Measurements from ENCODE around the gene SLC5A2. TPM values are rescaled to one million over a fixed set of nuclear protein-coding genes. Genes with fewer than 3 reads are reported as not detected.
"Not testable (repeated sequence)": the region's sequence is repeated elsewhere in the genome, so short reads cannot be mapped to it uniquely, and the experiment has no call there.

SLC5A2 gene
- total RNA-seq, 1 donor from 2014 or later = not detected

DNA sequence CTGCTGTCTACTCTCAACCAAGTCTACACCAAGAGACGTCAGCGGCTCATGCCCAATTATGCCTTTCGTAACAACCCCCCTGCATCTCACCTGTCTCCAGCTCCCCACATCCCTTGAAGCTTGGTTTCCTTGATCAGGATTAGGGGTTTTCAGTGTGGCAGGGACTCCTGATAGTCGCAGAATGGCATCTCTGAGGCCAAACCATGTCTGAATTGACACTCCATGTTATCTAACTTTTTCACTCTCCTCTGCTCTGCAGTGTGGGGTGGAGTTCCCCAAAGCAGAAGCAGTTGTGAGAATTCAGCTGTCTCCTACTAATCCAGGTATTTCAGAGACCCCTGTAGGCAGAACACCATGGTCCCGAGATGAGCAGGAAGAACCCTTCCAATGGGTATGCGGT is 39.1 kb downstream of the SLC5A2 start:
- intact Hi-C loops (cut with micrococcal nuclease) = no loop called here
- H3K4me1 Mint-ChIP-seq (ENCODE audit: low read depth) = peaks cover 3% of the 10 kb centered on the region
- H3K9me3 Mint-ChIP-seq = peaks cover 9% of the 10 kb centered on the region
- no peak for DNase-seq (ENCODE audit: low spot score)
- H3K4me3 Mint-ChIP-seq (ENCODE audit: low read depth) = no peak overlapping the region
- no peaks in the 10 kb centered on the region for H3K36me3 Mint-ChIP-seq (ENCODE audit: low read depth)
- no peak overlapping the region for H3K27ac Mint-ChIP-seq
- H3K27me3 Mint-ChIP-seq (ENCODE audit: low read depth) = peaks cover 3% of the 10 kb centered on the region

DNA sequence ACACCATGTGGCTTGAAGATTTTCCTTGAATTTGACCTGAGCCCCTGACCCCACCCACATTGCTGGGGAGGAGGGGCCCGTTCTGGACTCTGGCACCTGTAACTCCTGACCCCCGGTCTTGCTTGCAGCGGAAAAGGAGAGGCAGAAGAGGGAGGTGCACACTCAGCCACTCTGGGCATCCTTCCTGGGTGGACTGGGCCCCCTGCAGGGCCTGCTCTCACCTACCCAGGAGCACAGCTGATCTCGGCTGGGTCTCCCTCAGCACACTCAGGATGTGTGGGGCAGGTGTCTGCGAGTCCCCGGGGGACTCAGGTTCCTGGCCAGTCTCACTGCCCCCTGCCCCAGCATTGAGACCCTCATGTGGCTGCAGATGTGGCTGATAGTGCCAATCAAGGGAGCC is 40.8 kb downstream of the SLC5A2 start:
- H3K4me3 Mint-ChIP-seq (ENCODE audit: low read depth); H3K9me3 Mint-ChIP-seq; H3K4me1 Mint-ChIP-seq (ENCODE audit: low read depth); H3K27ac Mint-ChIP-seq; intact Hi-C loops (cut with micrococcal nuclease); H3K36me3 Mint-ChIP-seq (ENCODE audit: low read depth); DNase-seq (ENCODE audit: low spot score): not testable (repeated sequence)
- H3K27me3 Mint-ChIP-seq (ENCODE audit: low read depth) = peaks cover 10% of the 10 kb centered on the region

DNA sequence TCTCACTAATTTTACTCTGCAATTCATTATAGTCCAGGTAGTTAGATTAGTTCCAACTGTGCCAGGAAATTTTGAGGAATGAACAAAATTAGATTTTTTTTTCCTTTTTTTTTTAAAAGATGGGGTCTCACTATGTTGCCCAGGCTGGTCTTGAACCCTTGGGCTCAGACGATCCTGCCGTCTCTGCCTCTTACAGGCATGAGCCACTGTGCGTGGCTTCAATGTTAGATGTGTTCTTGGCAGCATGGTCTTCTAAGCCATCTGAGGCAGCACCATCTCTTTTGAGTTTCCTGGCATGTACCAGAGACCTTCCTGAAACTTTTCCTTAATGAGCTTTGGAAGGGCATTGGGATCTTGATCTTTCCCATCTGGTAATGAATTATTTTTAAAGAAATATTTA is 42.2 kb downstream of the SLC5A2 start:
- Mint-ChIP-seq H3K4me3 (ENCODE audit: low read depth) (no peak overlapping the region), H3K27ac (no peak overlapping the region), H3K4me1 (ENCODE audit: low read depth) (peaks cover 7% of the 10 kb centered on the region), H3K36me3 (ENCODE audit: low read depth) (no peaks in the 10 kb centered on the region), H3K27me3 (ENCODE audit: low read depth) (peaks cover 21% of the 10 kb centered on the region), H3K9me3 (no peaks in the 10 kb centered on the region)
- intact Hi-C loops (cut with micrococcal nuclease) = no loop called here
- DNase-seq (ENCODE audit: low spot score) = no peak

DNA sequence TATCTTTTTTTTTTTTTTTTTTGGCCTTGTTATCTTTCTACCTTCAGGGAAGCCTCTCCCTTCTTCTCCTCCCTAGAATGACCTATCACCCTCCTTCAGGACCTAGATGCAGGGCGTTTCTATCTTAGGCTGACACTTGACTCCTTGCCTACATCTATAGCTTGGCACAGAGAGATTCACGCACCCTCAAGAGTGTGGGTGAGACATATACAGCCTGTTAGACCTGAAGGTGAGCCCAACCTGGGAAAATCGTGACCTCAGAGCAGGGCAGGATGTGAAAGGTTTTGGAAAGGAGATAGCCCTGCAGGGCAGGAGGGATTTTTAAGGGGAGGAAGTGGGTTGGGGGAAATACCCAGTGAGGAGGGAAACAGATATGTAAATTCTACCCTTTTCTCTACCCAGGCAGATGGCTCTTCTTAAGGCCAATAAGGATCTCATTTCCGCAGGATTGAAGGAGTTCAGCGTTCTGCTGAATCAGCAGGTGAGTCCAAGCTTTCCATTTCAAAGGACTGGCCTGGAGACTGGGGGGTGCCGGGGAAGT is 44.9 kb downstream of the SLC5A2 start, which contains the start of gene AHSP:
Gene AHSP (plus strand): TSS at position 167 of the 541 bp plus-strand sequence. CDS start 240 bp downstream, at position 407.
- no peak for DNase-seq (ENCODE audit: low spot score)
- no peak within 1 kb of the TSS for H3K27ac Mint-ChIP-seq
- peaks cover 7% of the 10 kb centered on the region for H3K4me1 Mint-ChIP-seq (ENCODE audit: low read depth)
- H3K36me3 Mint-ChIP-seq (ENCODE audit: low read depth) = no peaks in the 10 kb centered on the region
- H3K9me3 Mint-ChIP-seq = no peaks in the 10 kb centered on the region
- intact Hi-C loops (cut with micrococcal nuclease) = no loop called here
- no peak within 1 kb of the TSS for H3K4me3 Mint-ChIP-seq (ENCODE audit: low read depth)
- H3K27me3 Mint-ChIP-seq (ENCODE audit: low read depth) = peaks cover 21% of the 10 kb centered on the region

DNA sequence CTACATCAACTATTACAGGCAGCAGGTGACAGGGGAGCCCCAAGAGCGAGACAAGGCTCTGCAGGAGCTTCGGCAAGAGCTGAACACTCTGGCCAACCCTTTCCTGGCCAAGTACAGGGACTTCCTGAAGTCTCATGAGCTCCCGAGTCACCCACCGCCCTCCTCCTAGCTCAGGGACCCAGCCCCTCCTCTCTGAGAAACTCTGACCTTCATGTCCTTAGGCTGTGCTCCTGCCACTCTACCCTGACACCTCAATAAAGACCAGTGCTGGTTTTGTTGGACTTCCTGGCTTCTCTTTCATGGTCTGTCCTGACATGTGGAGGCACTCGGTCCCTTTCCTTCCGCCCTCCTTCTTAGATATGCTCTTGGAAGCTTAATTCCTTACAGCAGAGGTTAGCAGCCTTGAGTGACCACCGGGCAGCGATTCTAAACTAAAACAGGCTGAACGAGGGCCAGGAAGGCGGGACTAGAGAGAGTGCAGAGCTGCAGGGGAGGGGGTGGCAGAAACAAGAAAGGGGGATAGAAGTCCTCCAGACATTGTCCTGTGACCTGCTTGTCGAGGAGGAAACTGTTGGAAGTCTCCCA is 45.7 kb downstream of the SLC5A2 start:
- intact Hi-C loops (cut with micrococcal nuclease) = no loop called here
- H3K9me3 Mint-ChIP-seq = no peaks in the 10 kb centered on the region
- H3K27ac Mint-ChIP-seq = no peak overlapping the region
- peaks cover 21% of the 10 kb centered on the region for H3K27me3 Mint-ChIP-seq (ENCODE audit: low read depth)
- no peak for DNase-seq (ENCODE audit: low spot score)
- peaks cover 7% of the 10 kb centered on the region for H3K4me1 Mint-ChIP-seq (ENCODE audit: low read depth)
- no peak overlapping the region for H3K4me3 Mint-ChIP-seq (ENCODE audit: low read depth)
- no peaks in the 10 kb centered on the region for H3K36me3 Mint-ChIP-seq (ENCODE audit: low read depth)

DNA sequence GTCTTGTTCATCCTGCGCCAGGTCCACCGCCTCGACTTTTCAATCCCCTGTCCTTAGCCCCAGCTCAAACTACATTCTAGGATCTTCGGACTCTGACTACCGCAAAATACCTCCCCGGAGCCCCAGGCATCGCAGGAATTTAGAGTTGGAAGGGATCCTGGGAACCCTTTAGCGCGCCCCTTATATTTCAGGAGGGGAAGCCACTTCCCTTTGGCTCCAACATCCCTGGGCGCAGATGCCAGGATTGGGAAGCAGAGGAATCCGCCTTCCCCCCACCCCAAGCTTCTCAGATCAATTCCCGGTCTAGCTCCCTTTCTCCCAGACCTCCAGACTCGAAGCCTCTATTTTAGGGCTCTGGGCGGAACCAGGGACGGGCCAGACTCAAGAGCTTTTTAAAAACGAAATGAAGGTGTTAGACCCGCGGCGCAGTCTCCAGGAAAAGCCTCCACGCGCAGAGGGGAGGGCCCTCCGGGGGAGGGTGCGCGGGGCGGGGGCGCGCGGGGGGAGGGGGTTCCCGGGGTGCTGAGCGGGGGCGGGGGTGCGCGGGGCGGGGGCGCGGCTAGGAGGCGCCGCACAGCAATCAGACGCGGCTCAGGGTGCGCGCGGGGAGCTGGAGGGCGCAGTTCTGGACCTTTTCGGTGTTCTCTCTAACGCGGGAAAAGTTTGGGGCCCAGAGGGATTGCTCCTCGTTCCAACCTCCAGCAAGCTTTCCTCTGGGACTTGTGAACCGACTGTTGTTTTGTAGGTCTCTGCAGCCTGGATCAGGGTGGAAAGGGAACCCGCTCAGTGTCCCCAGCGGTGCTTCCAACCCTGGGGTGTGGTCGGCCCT is 46.4 kb downstream of the SLC5A2 start:
- Mint-ChIP-seq H3K27me3 (ENCODE audit: low read depth) (peaks cover 23% of the 10 kb centered on the region), H3K9me3 (no peaks in the 10 kb centered on the region), H3K4me1 (ENCODE audit: low read depth) (peaks cover 7% of the 10 kb centered on the region), H3K4me3 (ENCODE audit: low read depth) (no peak overlapping the region), H3K27ac (no peak overlapping the region), H3K36me3 (ENCODE audit: low read depth) (no peaks in the 10 kb centered on the region)
- intact Hi-C loops (cut with micrococcal nuclease) = no loop called here
- DNase-seq (ENCODE audit: low spot score) = no peak

DNA sequence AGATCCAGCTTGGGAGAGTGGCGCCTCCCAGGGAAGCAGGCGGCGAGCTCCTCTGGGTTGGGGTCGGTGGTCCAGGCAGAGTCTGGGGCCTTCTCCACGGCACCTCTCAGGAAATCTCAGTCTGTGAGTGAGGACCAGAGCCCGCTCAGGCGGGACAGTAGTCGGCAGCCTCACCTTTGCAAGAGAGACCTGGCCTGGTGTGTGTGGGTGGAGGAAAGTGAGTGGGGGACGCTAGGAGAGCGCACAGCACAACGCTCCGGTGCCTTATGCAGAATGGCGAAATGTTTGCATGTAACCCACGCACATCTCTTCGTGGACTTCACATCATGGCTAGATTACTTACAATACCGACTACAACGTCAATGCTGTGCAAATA is 47.0 kb downstream of the SLC5A2 start:
- Mint-ChIP-seq H3K36me3 (ENCODE audit: low read depth) (no peaks in the 10 kb centered on the region), H3K9me3 (no peaks in the 10 kb centered on the region), H3K4me1 (ENCODE audit: low read depth) (peaks cover 7% of the 10 kb centered on the region), H3K27ac (no peak overlapping the region), H3K4me3 (ENCODE audit: low read depth) (no peak overlapping the region), H3K27me3 (ENCODE audit: low read depth) (peaks cover 23% of the 10 kb centered on the region)
- no peak for DNase-seq (ENCODE audit: low spot score)
- intact Hi-C loops (cut with micrococcal nuclease) = no loop called here

DNA sequence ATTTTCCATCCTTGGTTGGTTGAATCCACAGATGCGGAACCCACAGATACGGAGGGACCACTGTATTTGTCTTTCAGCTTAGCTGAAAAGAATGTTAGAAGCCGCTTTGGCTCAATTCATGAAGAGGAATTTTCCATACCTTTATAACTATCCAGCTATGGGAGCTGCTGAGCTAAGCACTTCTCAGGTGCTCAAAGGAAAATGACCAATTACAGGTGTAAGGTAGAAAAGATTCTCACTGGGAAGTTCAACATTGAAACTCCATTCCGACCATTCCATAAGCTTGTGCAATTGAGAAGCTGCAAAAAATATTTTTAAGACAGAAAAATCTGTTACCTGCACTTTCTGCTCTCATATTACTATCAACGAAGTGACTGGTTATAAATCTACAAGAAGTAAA is 47.5 kb downstream of the SLC5A2 start:
- Mint-ChIP-seq H3K27me3 (ENCODE audit: low read depth) (peaks cover 23% of the 10 kb centered on the region), H3K9me3 (no peaks in the 10 kb centered on the region), H3K36me3 (ENCODE audit: low read depth) (no peaks in the 10 kb centered on the region), H3K4me1 (ENCODE audit: low read depth) (peaks cover 7% of the 10 kb centered on the region), H3K4me3 (ENCODE audit: low read depth) (no peak overlapping the region), H3K27ac (no peak overlapping the region)
- DNase-seq (ENCODE audit: low spot score) = no peak
- intact Hi-C loops (cut with micrococcal nuclease) = no loop called here

DNA sequence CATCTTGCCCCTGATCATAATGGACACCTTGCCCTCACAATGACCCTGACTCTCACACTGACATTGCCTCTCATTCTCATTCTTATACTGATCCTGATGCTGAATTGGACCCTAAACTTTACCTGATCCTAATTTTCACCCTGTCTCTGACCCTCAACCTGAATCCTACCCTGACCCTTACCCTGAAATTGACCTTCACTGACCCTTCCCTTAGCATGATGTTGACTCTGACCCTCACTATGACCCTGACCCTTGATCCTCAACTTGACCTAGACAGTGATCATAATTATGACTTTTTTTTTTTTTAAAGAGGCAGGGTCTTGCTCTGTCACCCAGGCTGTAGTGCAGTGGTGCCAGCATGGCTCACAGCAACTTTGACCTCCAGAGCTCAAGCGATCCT is 48.2 kb downstream of the SLC5A2 start:
- Mint-ChIP-seq H3K27ac (no peak overlapping the region), H3K4me3 (ENCODE audit: low read depth) (no peak overlapping the region), H3K27me3 (ENCODE audit: low read depth) (peaks cover 27% of the 10 kb centered on the region), H3K9me3 (no peaks in the 10 kb centered on the region), H3K36me3 (ENCODE audit: low read depth) (no peaks in the 10 kb centered on the region), H3K4me1 (ENCODE audit: low read depth) (peaks cover 9% of the 10 kb centered on the region)
- intact Hi-C loops (cut with micrococcal nuclease) = no loop called here
- DNase-seq (ENCODE audit: low spot score) = no peak

DNA sequence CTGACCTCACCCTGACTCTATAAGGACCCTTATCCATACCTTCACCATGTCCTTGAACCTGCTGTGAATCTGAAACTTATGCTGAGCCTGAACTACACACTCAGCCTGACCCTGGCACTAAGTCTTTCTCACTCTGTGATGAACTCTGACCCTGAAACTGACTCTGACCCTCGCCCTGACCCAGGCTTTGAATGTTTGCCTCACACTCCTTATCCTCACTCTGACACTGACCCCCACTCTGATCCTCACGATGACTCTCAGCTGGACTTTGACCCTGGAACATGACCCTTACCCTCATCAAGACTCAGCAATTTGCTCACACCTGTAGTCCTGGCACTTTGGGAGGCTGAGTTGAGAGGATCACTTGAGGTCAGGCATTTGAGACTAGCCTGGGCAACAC is 49.2 kb downstream of the SLC5A2 start:
- H3K4me1 Mint-ChIP-seq (ENCODE audit: low read depth) = peaks cover 9% of the 10 kb centered on the region
- no peak for DNase-seq (ENCODE audit: low spot score)
- H3K27me3 Mint-ChIP-seq (ENCODE audit: low read depth) = peaks cover 30% of the 10 kb centered on the region
- H3K9me3 Mint-ChIP-seq = no peaks in the 10 kb centered on the region
- no peaks in the 10 kb centered on the region for H3K36me3 Mint-ChIP-seq (ENCODE audit: low read depth)
- H3K4me3 Mint-ChIP-seq (ENCODE audit: low read depth) = no peak overlapping the region
- no peak overlapping the region for H3K27ac Mint-ChIP-seq
- intact Hi-C loops (cut with micrococcal nuclease) = no loop called here

DNA sequence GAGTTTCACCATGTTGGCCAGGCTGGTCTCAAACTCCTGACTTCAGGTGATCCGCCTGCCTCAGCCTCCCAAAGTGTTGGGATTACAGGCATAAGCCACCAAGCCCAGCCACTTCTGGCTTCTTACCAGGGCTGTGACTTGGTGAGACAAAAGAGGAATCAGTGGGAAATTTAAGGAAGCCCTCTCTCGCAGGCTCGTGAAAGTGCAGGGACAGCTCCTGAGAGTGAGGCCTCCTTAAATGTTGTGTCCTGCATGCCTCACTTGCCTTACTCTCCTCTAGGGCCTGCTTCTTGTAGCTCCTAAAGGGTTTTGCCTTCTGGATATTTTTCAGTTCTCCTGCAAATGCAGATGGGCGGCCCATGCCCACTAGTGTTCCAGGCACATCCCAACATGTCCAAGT is 50.0 kb downstream of the SLC5A2 start:
- H3K9me3 Mint-ChIP-seq = no peaks in the 10 kb centered on the region
- no peak overlapping the region for H3K27ac Mint-ChIP-seq
- no peaks in the 10 kb centered on the region for H3K36me3 Mint-ChIP-seq (ENCODE audit: low read depth)
- peaks cover 7% of the 10 kb centered on the region for H3K4me1 Mint-ChIP-seq (ENCODE audit: low read depth)
- intact Hi-C loops (cut with micrococcal nuclease) = no loop called here
- H3K4me3 Mint-ChIP-seq (ENCODE audit: low read depth) = no peak overlapping the region
- peaks cover 29% of the 10 kb centered on the region for H3K27me3 Mint-ChIP-seq (ENCODE audit: low read depth)
- no peak for DNase-seq (ENCODE audit: low spot score)

DNA sequence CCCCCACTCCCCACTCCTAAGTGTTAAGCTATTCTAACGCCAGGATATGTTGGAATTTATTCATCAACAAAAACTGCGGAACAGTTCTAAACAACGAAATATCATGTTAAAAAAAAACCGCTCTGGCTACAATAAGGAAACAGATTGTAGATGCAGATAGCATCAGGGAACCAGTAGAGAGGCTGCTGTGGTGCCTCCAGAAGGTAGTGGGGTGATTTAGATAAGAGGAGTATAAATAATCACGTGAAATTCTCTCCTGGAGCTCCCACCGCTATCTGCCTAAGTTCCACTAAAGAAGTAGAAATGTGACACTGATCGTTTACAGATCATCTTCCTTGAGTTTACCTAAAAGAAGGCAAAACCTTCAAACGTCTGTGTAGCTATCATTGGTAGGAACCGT is 52.8 kb downstream of the SLC5A2 start:
- H3K4me3 Mint-ChIP-seq (ENCODE audit: low read depth) = no peak overlapping the region
- DNase-seq (ENCODE audit: low spot score) = no peak
- no peak overlapping the region for H3K27ac Mint-ChIP-seq
- H3K4me1 Mint-ChIP-seq (ENCODE audit: low read depth) = peaks cover 2% of the 10 kb centered on the region
- H3K27me3 Mint-ChIP-seq (ENCODE audit: low read depth) = peaks cover 27% of the 10 kb centered on the region
- H3K9me3 Mint-ChIP-seq = peaks cover 17% of the 10 kb centered on the region
- H3K36me3 Mint-ChIP-seq (ENCODE audit: low read depth) = no peaks in the 10 kb centered on the region
- intact Hi-C loops (cut with micrococcal nuclease) = no loop called here

DNA sequence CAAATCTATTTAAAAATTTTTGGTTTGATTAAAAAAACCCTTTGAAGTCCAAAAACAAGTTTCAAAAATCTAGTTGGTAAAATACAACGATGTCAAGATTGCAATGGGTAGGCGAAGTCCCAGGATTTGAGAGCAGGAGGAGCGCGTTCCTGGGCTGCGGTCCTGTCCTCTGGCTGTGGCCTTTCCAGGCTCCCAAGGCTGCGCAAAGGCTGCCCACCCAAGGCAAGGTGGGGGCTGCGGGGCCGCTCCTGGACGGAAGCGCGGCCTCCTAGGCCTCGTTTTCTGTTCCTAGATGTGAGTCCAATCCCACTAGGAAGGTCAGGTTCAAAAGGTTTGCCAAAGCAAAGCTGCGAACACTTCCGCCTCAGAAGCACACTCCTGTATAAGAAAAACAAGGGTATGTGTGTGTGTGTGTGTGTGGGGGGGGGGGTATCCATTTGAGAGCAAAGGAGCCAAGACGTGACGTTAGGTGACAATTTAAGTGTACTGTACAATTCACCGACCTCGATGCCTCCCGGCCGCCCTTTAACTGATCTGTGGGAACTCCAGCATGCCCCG is 54.0 kb downstream of the SLC5A2 start:
- no peak for DNase-seq (ENCODE audit: low spot score)
- no peaks in the 10 kb centered on the region for H3K36me3 Mint-ChIP-seq (ENCODE audit: low read depth)
- intact Hi-C loops (cut with micrococcal nuclease) = no loop called here
- H3K4me1 Mint-ChIP-seq (ENCODE audit: low read depth) = peaks cover 2% of the 10 kb centered on the region
- H3K27me3 Mint-ChIP-seq (ENCODE audit: low read depth) = peaks cover 31% of the 10 kb centered on the region
- H3K27ac Mint-ChIP-seq = no peak overlapping the region
- no peak overlapping the region for H3K4me3 Mint-ChIP-seq (ENCODE audit: low read depth)
- H3K9me3 Mint-ChIP-seq = peaks cover 20% of the 10 kb centered on the region
